ENCODE data around the gene CENPP. TPM values are rescaled to one million over a fixed set of nuclear protein-coding genes. Genes with fewer than 3 reads are reported as not detected.

The CENPP gene
- total and polyA plus RNA-seq, 2 donors from 2014 or later: 1.2 to 4.2 TPM

DNA sequence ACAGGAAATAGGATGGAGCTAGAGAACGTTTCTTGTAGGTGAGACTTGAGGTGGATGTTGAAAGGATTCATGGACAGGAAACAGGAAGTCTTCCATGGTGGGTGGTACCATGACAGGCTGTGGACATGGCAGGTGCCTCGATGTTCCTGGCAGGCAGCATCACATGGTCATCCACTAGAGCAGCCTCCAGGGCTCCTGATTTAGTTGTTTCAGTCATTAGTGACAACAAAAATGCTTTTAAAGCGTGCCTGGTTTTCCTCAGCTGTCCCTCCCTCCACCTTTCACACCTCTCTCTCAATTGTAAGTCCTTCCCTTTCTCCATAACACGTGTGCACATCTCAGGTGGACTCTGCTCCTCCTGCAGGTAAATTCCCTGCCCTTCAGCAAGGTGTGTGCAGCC, 181.7 kb downstream of the CENPP start:
- no peak overlapping the region for H3K9ac ChIP-seq (ENCODE audit: low read length in 3 of 3)
- no peaks in the 10 kb centered on the region for H3K36me3 ChIP-seq (ENCODE audit: control insufficient read depth in 2 of 3, insufficient read depth in 3 of 3, low read length in 3 of 3)
- no peaks in the 10 kb centered on the region for H3K9me3 ChIP-seq (ENCODE audit: control insufficient read depth in 2 of 3, insufficient read depth in 1 of 3, low read length in 3 of 3)
- no peaks in the 10 kb centered on the region for H3K4me1 ChIP-seq (ENCODE audit: control insufficient read depth in 2 of 3, insufficient read depth in 2 of 3, low read depth in 1 of 3, low read length in 3 of 3)
- no peaks in the 10 kb centered on the region for H3K27me3 ChIP-seq (ENCODE audit: control insufficient read depth, insufficient read depth, low read length)
- no peak overlapping the region for H3K4me3 ChIP-seq (ENCODE audit: low read length in 3 of 3)
- intact Hi-C loops (cut with DNase I): no loop called here
- no peak for FAIRE-seq
- TF ChIP-seq, protein P1, sequence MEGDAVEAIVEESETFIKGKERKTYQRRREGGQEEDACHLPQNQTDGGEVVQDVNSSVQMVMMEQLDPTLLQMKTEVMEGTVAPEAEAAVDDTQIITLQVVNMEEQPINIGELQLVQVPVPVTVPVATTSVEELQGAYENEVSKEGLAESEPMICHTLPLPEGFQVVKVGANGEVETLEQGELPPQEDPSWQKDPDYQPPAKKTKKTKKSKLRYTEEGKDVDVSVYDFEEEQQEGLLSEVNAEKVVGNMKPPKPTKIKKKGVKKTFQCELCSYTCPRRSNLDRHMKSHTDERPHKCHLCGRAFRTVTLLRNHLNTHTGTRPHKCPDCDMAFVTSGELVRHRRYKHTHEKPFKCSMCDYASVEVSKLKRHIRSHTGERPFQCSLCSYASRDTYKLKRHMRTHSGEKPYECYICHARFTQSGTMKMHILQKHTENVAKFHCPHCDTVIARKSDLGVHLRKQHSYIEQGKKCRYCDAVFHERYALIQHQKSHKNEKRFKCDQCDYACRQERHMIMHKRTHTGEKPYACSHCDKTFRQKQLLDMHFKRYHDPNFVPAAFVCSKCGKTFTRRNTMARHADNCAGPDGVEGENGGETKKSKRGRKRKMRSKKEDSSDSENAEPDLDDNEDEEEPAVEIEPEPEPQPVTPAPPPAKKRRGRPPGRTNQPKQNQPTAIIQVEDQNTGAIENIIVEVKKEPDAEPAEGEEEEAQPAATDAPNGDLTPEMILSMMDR (IDR thresholded peaks at IDR 0.05; ENCODE audit: borderline replicate concordance, extremely low read depth, insufficient read depth): no peak
- no peak overlapping the region for H3K27ac ChIP-seq (ENCODE audit: low read depth in 2 of 2, low read length in 2 of 2)
- no peak for DNase-seq

DNA sequence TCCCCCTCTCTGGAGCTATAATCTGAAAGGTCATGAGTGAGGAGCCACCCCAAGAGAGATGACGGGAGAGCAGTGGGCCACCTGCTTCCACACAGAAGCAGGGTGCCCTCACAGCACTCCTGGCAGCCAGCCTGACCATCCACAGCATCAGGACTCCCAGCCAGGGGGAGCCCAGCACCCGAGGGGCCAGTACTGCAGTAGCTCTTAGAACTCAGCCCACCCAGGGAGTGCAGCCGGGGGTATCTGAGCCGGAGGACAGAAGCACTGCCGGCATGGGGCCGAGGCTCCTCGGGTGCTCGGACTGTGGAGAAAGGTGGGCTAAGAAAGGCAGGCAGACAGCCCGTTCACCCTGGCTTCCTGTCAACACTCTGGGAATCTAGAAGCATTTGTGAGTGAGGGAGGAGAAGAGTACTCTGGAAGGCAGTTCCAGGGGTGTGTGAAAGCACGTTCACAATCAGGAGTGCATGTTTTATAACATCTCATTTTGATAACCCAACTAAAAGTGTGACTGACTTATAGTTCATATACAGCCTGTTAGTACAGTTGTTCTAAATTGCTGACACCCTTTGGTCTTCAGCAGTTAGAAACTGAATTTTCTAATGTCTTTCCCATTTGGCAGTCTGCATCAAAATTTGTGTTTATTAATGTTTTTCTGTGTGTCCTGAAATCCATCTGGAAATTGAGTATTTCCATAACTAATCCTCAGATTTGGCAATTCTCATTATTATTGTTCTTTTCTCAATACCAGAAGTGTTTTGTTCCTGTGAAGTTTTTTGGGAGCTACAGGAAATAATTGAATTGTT, 182.5 kb downstream of the CENPP start:
- FAIRE-seq: no peak
- Histone ChIP-seq H3K4me3 (ENCODE audit: low read length in 3 of 3) (no peak overlapping the region), H3K9me3 (ENCODE audit: control insufficient read depth in 2 of 3, insufficient read depth in 1 of 3, low read length in 3 of 3) (no peaks in the 10 kb centered on the region), H3K27me3 (ENCODE audit: control insufficient read depth, insufficient read depth, low read length) (no peaks in the 10 kb centered on the region), H3K4me1 (ENCODE audit: control insufficient read depth in 2 of 3, insufficient read depth in 2 of 3, low read depth in 1 of 3, low read length in 3 of 3) (no peaks in the 10 kb centered on the region), H3K36me3 (ENCODE audit: control insufficient read depth in 2 of 3, insufficient read depth in 3 of 3, low read length in 3 of 3) (no peaks in the 10 kb centered on the region), H3K27ac (ENCODE audit: low read depth in 2 of 2, low read length in 2 of 2) (no peak overlapping the region), H3K9ac (ENCODE audit: low read length in 3 of 3) (no peak overlapping the region)
- DNase-seq: no peak
- intact Hi-C loops (cut with DNase I): no loop called here
- TF ChIP-seq, protein P1 (IDR thresholded peaks at IDR 0.05; ENCODE audit: borderline replicate concordance, extremely low read depth, insufficient read depth): no peak

DNA sequence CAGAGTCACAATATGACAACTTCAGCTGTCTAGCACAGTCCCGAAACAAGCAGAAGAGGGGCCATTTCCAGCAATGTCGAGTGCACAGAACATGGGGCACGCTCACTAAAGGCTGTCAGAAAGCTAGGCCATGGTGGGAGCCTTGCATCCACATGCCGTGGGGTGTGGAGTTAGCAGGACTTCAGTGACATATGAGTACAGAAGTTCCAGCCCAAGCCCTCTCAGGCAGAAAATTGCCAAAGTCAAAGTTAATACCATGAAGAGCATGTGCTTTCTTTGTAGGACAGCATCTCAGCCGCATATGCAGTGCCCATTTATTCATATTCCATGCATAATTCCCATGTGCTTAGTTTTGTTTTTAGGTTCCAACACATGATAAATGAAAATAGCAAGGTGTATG, 183.3 kb downstream of the CENPP start:
- Histone ChIP-seq H3K4me3 (ENCODE audit: low read length in 3 of 3) (no peak overlapping the region), H3K27me3 (ENCODE audit: control insufficient read depth, insufficient read depth, low read length) (no peaks in the 10 kb centered on the region), H3K36me3 (ENCODE audit: control insufficient read depth in 2 of 3, insufficient read depth in 3 of 3, low read length in 3 of 3) (no peaks in the 10 kb centered on the region), H3K9ac (ENCODE audit: low read length in 3 of 3) (no peak overlapping the region), H3K9me3 (ENCODE audit: control insufficient read depth in 2 of 3, insufficient read depth in 1 of 3, low read length in 3 of 3) (no peaks in the 10 kb centered on the region), H3K4me1 (ENCODE audit: control insufficient read depth in 2 of 3, insufficient read depth in 2 of 3, low read depth in 1 of 3, low read length in 3 of 3) (no peaks in the 10 kb centered on the region), H3K27ac (ENCODE audit: low read depth in 2 of 2, low read length in 2 of 2) (no peak overlapping the region)
- intact Hi-C loops (cut with DNase I): no loop called here
- no peak for FAIRE-seq
- no peak for DNase-seq
- TF ChIP-seq, protein P1 (IDR thresholded peaks at IDR 0.05; ENCODE audit: borderline replicate concordance, extremely low read depth, insufficient read depth): no peak

Measured in kidney (tissue), 14 donors.